ELF-1 (cell line): ENCODE results near the gene MAPKAPK2.

Experiments
- DNase-seq: peaks from one replicate; pipeline ENCODE4 v3.0.0-alpha.2; 2016; ENCODE audit warnings: low read depth, low spot score

The MAPKAPK2 gene

GRCh38 chr1:206683313-206683712 lies 1.4 kb upstream of the MAPKAPK2 start:
- DNase-seq, result no peak

- DNase-seq, result no peak
Measured at GRCh38 chr1:206684003-206684402, 702 bp upstream of the MAPKAPK2 start.

- no peak for DNase-seq
Measured at GRCh38 chr1:206685334-206685768, 646 bp downstream of the MAPKAPK2 start.

GRCh38 chr1:206685769-206686477 lies 1.2 kb downstream of the MAPKAPK2 start:
- DNase-seq, result peak; percentile 86

GRCh38 chr1:206686478-206687249 lies 2.0 kb downstream of the MAPKAPK2 start:
- DNase-seq, result no peak

- DNase-seq, result no peak
Measured at GRCh38 chr1:206687251-206687914, 2.7 kb downstream of the MAPKAPK2 start.

- peak; percentile 70 for DNase-seq
Measured at GRCh38 chr1:206687915-206688442, 3.3 kb downstream of the MAPKAPK2 start.

GRCh38 chr1:206690516-206690915 lies 5.8 kb downstream of the MAPKAPK2 start:
- DNase-seq, result peak; percentile 24

- no peak for DNase-seq
Measured at GRCh38 chr1:206691604-206692003, 6.9 kb downstream of the MAPKAPK2 start.

- DNase-seq, result peak; percentile 14
Measured at GRCh38 chr1:206693029-206693428, 8.3 kb downstream of the MAPKAPK2 start.

- DNase-seq, result no peak
Measured at GRCh38 chr1:206693592-206693991, 8.9 kb downstream of the MAPKAPK2 start.

- peak; percentile 92 for DNase-seq
Measured at GRCh38 chr1:206694171-206695124, 9.7 kb downstream of the MAPKAPK2 start.

GRCh38 chr1:206695733-206696132 lies 11.0 kb downstream of the MAPKAPK2 start:
- DNase-seq, result no peak

- no peak for DNase-seq
Measured at GRCh38 chr1:206696812-206697585, 12.3 kb downstream of the MAPKAPK2 start.

- no peak for DNase-seq
Measured at GRCh38 chr1:206698011-206698410, 13.3 kb downstream of the MAPKAPK2 start.

- no peak for DNase-seq
Measured at GRCh38 chr1:206699000-206699586, 14.4 kb downstream of the MAPKAPK2 start.

- no peak for DNase-seq
Measured at GRCh38 chr1:206699626-206700025, 14.9 kb downstream of the MAPKAPK2 start.

GRCh38 chr1:206700445-206701036 lies 15.8 kb downstream of the MAPKAPK2 start:
- no peak for DNase-seq

GRCh38 chr1:206702260-206702659 lies 17.6 kb downstream of the MAPKAPK2 start:
- peak; percentile 12 for DNase-seq
